HK-2 (cell line): ENCODE results near the gene PBX3.
"Not testable (repeated sequence)": the region's sequence is repeated elsewhere in the genome, so short reads cannot be mapped to it uniquely, and the experiment has no call there.

Experiments
- DNase-seq: peaks from one replicate; pipeline ENCODE4 v3.0.0-alpha.2; 2018; ENCODE audit not compliant: unreplicated experiment

PBX3 gene

DNA sequence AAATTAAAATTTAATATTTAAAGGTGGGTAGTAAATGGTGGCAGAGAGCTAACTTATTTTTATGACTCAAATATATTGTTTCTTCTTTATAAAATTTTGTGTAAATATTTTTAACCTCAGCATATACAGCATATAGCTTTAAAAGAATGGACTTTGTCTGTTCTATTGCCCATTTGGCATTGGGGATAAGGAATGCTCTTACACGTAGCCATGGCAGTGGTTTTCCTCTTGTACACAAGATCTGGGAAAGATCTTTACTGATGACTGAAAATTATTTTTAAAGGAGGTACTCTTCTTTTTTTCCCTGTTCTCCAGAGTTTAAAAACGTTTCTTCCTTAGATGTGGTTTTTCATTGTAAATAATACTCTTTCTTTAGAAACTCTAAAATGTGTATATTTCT, 75.0 kb downstream of the PBX3 start:
- DNase-seq = no peak

DNA sequence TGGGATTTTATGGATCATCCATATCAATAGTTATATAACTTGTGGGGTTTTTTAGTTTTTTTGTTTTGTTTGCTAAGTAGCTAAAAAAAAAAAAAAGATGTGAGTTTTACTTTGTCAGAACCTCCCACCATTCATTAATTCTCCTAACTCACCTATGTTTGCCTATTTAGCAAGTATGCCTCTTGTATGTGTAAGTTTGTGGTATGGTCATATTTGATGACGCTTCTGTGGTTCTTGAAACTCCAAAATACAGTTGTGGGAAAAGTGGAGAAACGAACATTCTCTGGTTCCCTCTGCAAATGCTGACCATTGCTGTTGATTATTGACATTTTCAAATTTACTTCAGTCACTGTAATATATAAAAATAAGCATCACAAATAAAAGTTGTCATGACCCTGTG, 75.7 kb downstream of the PBX3 start:
- no peak for DNase-seq

GRCh38 chr9:125823874-125824406, 76.8 kb downstream of the PBX3 start:
- not testable (repeated sequence) for DNase-seq

- no peak for DNase-seq
These were observed 78.6 kb downstream of the PBX3 start for GRCh38 chr9:125825762-125826161.

DNA sequence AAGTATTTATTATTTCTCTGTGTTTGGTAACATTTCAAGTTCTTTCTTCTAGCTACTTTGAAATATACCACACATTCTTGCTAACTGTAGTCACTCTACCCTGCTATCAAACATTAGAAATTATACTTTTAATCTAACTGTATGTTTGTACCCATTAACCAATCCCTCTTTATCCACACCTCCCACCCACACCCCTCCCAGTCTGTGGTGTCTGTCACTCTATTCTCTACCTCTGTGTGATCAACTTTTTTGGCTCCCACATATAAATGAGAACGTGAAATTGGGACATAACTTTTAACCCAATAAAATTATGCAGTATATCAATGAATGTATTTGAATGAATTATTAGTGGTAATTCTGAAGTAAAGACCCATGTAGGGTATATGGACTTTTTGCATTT, 79.7 kb downstream of the PBX3 start:
- DNase-seq = no peak

DNA sequence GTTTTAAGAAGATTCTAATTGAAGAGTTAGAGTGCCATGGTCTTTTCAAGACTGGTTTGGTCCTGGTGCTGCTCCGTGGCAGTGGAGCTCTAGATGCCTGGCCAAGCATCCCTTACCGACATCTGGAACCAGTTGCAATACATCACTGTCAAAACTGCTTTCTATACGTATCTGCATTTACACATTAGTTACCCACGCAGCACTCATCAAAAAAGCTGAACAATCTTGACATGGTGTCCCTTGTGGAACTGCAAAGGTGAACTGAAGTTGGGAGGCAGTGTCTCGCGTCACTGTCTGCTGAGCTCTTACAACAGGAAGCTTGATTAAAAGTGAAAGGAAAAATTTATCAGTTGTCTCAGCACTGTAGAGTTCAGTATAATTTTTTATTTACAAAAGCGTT, 82.6 kb downstream of the PBX3 start:
- DNase-seq = no peak

DNA sequence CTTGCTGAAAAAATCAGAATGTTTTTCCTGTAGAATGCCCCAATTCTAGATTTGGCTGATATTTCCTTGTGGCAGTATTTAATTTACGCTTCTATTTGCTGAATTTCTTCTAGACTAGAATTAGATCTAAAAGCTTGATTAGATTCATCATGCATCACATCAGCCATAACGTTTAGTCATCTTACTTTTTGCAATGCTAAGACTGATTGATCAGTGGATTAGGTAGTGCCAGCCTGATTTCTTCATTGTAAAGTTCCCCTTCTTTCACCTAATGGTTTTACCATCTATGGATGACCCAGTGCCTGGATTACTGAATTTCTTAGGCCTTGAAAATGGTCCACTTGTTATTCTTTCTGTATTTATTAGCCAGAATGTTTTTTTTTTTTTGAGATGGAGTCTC, 83.9 kb downstream of the PBX3 start:
- no peak for DNase-seq

DNA sequence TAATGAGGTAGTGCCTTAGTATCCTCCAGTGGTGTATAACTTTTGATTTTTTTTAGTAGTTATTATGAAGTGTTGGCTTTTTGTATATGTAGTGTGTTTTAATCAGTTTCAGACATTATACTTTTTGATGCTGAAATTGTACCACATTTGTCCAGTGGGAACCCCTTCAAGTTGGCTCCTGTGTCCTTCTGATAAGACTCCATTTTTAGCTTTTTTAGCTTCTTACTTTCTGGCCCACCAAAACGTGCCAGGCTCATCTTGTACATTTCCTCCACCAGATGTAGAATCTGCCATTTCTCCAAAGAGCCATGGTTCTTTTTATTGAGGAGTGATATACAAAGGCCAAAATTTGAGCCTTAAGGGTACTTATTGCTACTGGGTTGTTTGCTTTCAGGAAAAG, 84.4 kb downstream of the PBX3 start:
- DNase-seq = no peak

- no peak for DNase-seq
These were observed 88.5 kb downstream of the PBX3 start for GRCh38 chr9:125835655-125836054.

DNA sequence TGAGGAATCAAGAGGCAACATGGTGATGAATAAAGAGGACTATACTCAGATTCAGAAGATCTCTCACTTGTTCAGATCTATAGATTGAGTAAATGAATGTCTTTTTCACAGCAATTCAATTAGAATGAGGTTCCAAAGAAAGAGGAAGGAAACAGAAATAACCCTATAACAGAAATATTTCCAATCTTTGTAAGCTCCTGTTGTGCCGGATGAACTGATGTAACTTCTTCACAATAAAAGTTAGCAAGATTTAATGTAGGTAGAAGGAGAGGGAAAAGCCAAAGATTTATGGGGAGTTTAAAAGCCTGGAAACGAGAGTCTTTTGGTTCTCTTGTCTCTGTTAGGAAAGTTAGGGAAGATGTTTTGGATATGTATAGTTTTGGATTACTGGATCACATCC, 92.1 kb downstream of the PBX3 start:
- DNase-seq = no peak

GRCh38 chr9:125841444-125841843, 94.3 kb downstream of the PBX3 start:
- DNase-seq = no peak

DNA sequence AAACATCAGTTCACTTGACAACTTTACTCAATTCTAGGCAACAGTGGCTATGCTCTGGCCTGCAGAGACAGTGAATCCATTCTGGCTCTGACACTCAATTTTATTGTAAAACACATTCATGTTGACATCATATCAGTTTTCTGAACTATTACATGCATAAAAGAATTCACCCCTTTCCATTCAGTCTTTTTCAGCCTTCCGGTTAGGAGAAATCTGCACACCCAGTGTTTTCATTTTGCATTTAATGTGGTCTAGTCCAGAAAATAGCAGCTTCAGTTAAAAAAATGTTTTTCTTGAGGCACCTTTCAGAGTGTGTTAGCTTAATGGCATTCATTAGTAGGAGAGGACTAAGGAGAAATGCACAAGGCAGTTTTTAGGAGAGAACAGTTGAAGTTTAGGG, 95.1 kb downstream of the PBX3 start:
- DNase-seq = no peak

DNA sequence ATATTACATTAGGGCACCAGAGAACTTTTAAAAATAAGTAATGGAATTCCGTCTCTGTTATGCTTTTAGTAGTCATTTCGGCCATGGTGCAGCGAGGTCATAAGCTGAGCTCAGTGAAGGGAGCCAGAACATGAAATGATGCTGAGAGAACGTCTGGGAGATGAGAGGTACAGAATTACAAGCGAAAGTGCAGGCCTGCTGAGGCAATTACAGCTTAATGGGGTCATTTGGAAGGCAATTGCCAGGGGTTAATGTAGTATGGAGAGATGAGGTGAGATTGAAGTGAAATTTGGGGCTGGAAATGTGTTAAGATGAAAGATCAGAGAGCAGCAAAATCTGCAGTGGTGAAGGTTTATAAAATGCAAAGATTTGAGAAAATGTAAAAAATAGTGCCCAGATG, 96.5 kb downstream of the PBX3 start:
- no peak for DNase-seq

DNA sequence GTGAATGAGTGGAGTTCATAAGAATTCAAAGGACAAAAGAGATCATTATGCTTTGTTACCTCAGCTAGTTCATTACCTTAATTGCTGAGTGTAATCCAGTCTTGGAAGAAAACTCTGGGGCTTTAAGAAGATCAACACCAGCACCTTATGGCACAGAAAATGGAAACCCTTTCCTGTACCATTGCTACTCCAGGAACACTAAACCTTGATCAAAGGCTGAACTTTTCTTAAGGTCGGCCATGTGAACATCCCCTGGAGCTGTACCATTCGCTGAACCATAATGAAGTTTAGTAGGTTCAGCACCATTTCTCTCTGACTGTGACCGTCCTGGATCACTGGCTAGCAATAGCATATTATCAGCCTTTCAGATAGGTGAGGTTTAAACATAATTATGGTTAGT, 97.4 kb downstream of the PBX3 start:
- no peak for DNase-seq

DNA sequence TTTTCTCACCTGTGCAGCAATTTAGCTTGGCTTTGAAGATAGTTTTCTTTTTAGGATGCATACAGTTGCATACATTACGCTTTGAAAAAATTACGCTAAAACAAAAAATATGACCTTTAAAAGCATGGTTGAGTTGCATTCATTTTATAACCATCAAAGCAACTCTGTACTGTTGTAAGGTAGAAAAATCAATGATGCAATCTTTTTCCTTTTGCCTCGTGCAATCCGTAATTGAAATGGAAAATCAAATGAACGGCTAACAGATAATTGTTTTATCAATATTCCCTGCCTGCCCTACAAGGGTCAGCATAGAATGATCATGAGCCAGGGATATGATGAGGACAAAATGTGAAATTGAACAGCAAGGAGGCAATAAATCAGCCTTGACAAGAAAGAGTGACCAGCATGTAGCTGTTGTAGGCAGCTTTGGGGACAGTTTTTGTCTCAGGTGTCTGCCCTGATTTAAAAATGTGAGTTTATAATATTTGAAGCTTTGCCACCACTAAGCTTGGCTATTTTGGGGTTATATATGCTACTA, 98.2 kb downstream of the PBX3 start:
- DNase-seq = no peak

GRCh38 chr9:125847735-125848134, 100.6 kb downstream of the PBX3 start:
- no peak for DNase-seq

GRCh38 chr9:125850106-125850632, 103.0 kb downstream of the PBX3 start:
- no peak for DNase-seq

GRCh38 chr9:125850763-125851162, 103.6 kb downstream of the PBX3 start:
- DNase-seq = no peak

DNA sequence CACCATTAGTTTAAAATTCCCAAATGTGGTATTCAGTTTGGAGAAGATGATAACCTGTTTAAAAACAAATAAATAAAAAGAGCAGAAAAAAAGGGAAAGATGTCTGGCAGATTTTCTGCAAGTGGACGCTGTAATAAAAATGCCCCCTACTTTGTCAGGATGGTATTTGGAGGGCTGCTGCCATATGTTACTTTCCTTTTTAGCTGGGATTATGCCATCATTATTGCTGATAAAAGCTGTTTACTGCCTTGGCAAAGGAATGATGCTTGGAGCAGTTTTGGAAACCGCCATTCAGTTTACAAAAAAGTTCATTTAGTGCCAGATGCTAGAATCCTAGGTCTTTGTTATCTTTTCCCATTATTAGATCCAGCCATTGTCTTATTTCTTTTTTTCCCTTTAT, 104.8 kb downstream of the PBX3 start:
- no peak for DNase-seq

DNA sequence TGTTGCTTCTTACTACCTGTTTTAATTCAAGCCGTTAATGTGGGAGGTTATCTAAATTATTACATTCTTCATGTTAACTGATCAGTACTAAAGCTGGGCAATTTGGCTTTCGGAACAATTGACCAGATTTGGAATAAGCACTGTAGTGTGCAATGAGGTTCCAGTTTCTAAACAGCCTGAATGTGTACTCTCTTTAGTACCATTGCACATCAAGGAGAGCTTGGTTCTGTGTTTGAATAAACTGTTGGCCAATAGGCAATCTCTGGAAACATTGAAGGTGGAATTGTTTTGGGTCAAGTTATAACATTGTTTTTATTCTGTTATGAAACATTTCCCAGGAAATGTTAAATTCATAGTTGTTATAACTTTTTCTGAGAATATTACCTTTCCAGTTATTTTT, 105.2 kb downstream of the PBX3 start:
- DNase-seq = no peak

GRCh38 chr9:125854553-125855275, 107.5 kb downstream of the PBX3 start:
- DNase-seq = no peak

GRCh38 chr9:125856331-125856730, 109.2 kb downstream of the PBX3 start:
- no peak for DNase-seq

GRCh38 chr9:125861405-125862058, 114.4 kb downstream of the PBX3 start:
- DNase-seq = no peak
